GM19099 (cell line): ENCODE measurements around the gene MTREX.

Experiments
- POLR2A ChIP-seq: IDR thresholded peaks from 3 replicates; pipeline ENCODE4 v1.6.1; 2011; ENCODE audit warnings: low read depth; ENCODE audit not compliant: insufficient read length; ENCODE audit errors: extremely low read depth

The MTREX gene

GRCh38 chr5:55344392-55344992 lies 36.7 kb downstream of the MTREX start:
- no peak for TF ChIP-seq POLR2A

GRCh38 chr5:55345327-55345726 lies 37.5 kb downstream of the MTREX start:
- no peak for TF ChIP-seq POLR2A

GRCh38 chr5:55347786-55348185 lies 40.0 kb downstream of the MTREX start:
- TF ChIP-seq POLR2A, result no peak

GRCh38 chr5:55350754-55351153 lies 43.0 kb downstream of the MTREX start:
- no peak for TF ChIP-seq POLR2A

GRCh38 chr5:55356896-55357295 lies 49.1 kb downstream of the MTREX start:
- no peak for TF ChIP-seq POLR2A

- no peak for TF ChIP-seq POLR2A
These were observed 52.4 kb downstream of the MTREX start for GRCh38 chr5:55360190-55360589.

GRCh38 chr5:55363856-55364255 lies 56.1 kb downstream of the MTREX start:
- no peak for TF ChIP-seq POLR2A

GRCh38 chr5:55364537-55365055 lies 56.8 kb downstream of the MTREX start:
- no peak for TF ChIP-seq POLR2A

GRCh38 chr5:55370291-55370925 lies 62.6 kb downstream of the MTREX start:
- no peak for TF ChIP-seq POLR2A

GRCh38 chr5:55371145-55371544 lies 63.4 kb downstream of the MTREX start:
- TF ChIP-seq POLR2A, result no peak

- TF ChIP-seq POLR2A, result no peak
These were observed 64.5 kb downstream of the MTREX start for GRCh38 chr5:55372130-55372925.

GRCh38 chr5:55377810-55378209 lies 70.0 kb downstream of the MTREX start:
- no peak for TF ChIP-seq POLR2A

GRCh38 chr5:55383254-55383653 lies 75.5 kb downstream of the MTREX start:
- TF ChIP-seq POLR2A, result no peak

GRCh38 chr5:55384072-55384471 lies 76.3 kb downstream of the MTREX start:
- no peak for TF ChIP-seq POLR2A

- TF ChIP-seq POLR2A, result no peak
These were observed 77.4 kb downstream of the MTREX start for GRCh38 chr5:55385227-55385626.

- no peak for TF ChIP-seq POLR2A
These were observed 78.1 kb downstream of the MTREX start for GRCh38 chr5:55385846-55386245.
